ENCODE results near the gene PRSS27.
"Not testable (repeated sequence)": the region's sequence is repeated elsewhere in the genome, so short reads cannot be mapped to it uniquely, and the experiment has no call there.

Gene PRSS27

GRCh38 chr16:2666671-2667070 lies 53.4 kb downstream of the PRSS27 start:
- H3K9me3 ChIP-seq (ENCODE audit: insufficient read depth, low read depth, low read length); H2BK12ac ChIP-seq (ENCODE audit: low read length); H4K12ac ChIP-seq (ENCODE audit: low read depth, low read length); H3K4me3 ChIP-seq (ENCODE audit: low read depth, low read length); H2BK5ac ChIP-seq (ENCODE audit: low read depth, low read length, poor library complexity); H4K8ac ChIP-seq (ENCODE audit: low read depth, low read length); H3K27ac ChIP-seq (ENCODE audit: low read depth, low read length); H2AK5ac ChIP-seq (ENCODE audit: low read length); H3K79me1 ChIP-seq (ENCODE audit: low read length); H3K4ac ChIP-seq (ENCODE audit: low read depth, low read length); H3K9ac ChIP-seq (ENCODE audit: low read length); DNase-seq; H3K14ac ChIP-seq (ENCODE audit: low read length); H3K4me2 ChIP-seq (ENCODE audit: low read length); H4K91ac ChIP-seq (ENCODE audit: low read depth, low read length); H3K27me3 ChIP-seq (ENCODE audit: insufficient read depth, low read length); H3K79me2 ChIP-seq (ENCODE audit: control insufficient read depth, insufficient read depth, low read length, poor library complexity); H3K23ac ChIP-seq (ENCODE audit: low read length); H2BK120ac ChIP-seq (ENCODE audit: insufficient read depth, low read length, poor library complexity); H3K36me3 ChIP-seq (ENCODE audit: control insufficient read depth in 1 of 2, insufficient read depth in 2 of 2, low read length in 2 of 2); H2AFZ ChIP-seq (ENCODE audit: insufficient read depth, low read length, poor library complexity); H3K4me1 ChIP-seq (ENCODE audit: control insufficient read depth in 1 of 2, insufficient read depth in 2 of 2, low read length in 2 of 2); H3K18ac ChIP-seq (ENCODE audit: low read length): not testable (repeated sequence)
- WGBS (ENCODE audit: extremely low coverage, insufficient coverage, insufficient read length), result no CpG with 5 or more reads among the region's 7 CpGs

- H3K4ac ChIP-seq (ENCODE audit: low read depth, low read length), result no peak overlapping the region
- no peaks in the 10 kb centered on the region for H3K4me1 ChIP-seq (ENCODE audit: control insufficient read depth in 1 of 2, insufficient read depth in 2 of 2, low read length in 2 of 2)
- H4K12ac ChIP-seq (ENCODE audit: low read depth, low read length), result no peak overlapping the region
- H3K14ac ChIP-seq (ENCODE audit: low read length), result no peak overlapping the region
- H3K27ac ChIP-seq (ENCODE audit: low read depth, low read length), result no peak overlapping the region
- H2BK12ac ChIP-seq (ENCODE audit: low read length), result no peak overlapping the region
- no peak overlapping the region for H4K91ac ChIP-seq (ENCODE audit: low read depth, low read length)
- no peaks in the 10 kb centered on the region for H3K79me2 ChIP-seq (ENCODE audit: control insufficient read depth, insufficient read depth, low read length, poor library complexity)
- no peak overlapping the region for H3K18ac ChIP-seq (ENCODE audit: low read length)
- H3K79me1 ChIP-seq (ENCODE audit: low read length), result no peaks in the 10 kb centered on the region
- H2BK120ac ChIP-seq (ENCODE audit: insufficient read depth, low read length, poor library complexity), result no peak overlapping the region
- H3K9ac ChIP-seq (ENCODE audit: low read length), result no peak overlapping the region
- WGBS (ENCODE audit: extremely low coverage, insufficient coverage, insufficient read length), result no CpG with 5 or more reads among the region's 9 CpGs
- no peak overlapping the region for H3K4me2 ChIP-seq (ENCODE audit: low read length)
- peaks cover 0 to 2% of the 10 kb centered on the region in 2 experiments for H3K36me3 ChIP-seq (ENCODE audit: control insufficient read depth in 1 of 2, insufficient read depth in 2 of 2, low read length in 2 of 2)
- no peak overlapping the region for H2BK5ac ChIP-seq (ENCODE audit: low read depth, low read length, poor library complexity)
- H4K8ac ChIP-seq (ENCODE audit: low read depth, low read length), result no peak overlapping the region
- DNase-seq, result no peak
- H2AK5ac ChIP-seq (ENCODE audit: low read length), result no peak overlapping the region
- H3K23ac ChIP-seq (ENCODE audit: low read length), result no peak overlapping the region
- H3K9me3 ChIP-seq (ENCODE audit: insufficient read depth, low read depth, low read length), result no peaks in the 10 kb centered on the region
- H3K4me3 ChIP-seq (ENCODE audit: low read depth, low read length), result no peak overlapping the region
- no peak overlapping the region for H2AFZ ChIP-seq (ENCODE audit: insufficient read depth, low read length, poor library complexity)
- no peaks in the 10 kb centered on the region for H3K27me3 ChIP-seq (ENCODE audit: insufficient read depth, low read length)
These were observed 55.4 kb downstream of the PRSS27 start for GRCh38 chr16:2664574-2664982.

- H4K8ac ChIP-seq (ENCODE audit: low read depth, low read length), result no peak overlapping the region
These were observed 56.2 kb downstream of the PRSS27 start for GRCh38 chr16:2663553-2664546.

More at GRCh38 chr16:2663553-2664546, 56.2 kb downstream of the PRSS27 start:
- Histone ChIP-seq H2AK5ac (ENCODE audit: low read length) (no peak overlapping the region), H3K79me2 (ENCODE audit: control insufficient read depth, insufficient read depth, low read length, poor library complexity) (no peaks in the 10 kb centered on the region), H3K27me3 (ENCODE audit: insufficient read depth, low read length) (no peaks in the 10 kb centered on the region), H4K12ac (ENCODE audit: low read depth, low read length) (no peak overlapping the region), H3K4me3 (ENCODE audit: low read depth, low read length) (no peak overlapping the region), H4K91ac (ENCODE audit: low read depth, low read length) (no peak overlapping the region), H3K79me1 (ENCODE audit: low read length) (no peaks in the 10 kb centered on the region), H3K14ac (ENCODE audit: low read length) (no peak overlapping the region), H3K36me3 (ENCODE audit: control insufficient read depth in 1 of 2, insufficient read depth in 2 of 2, low read length in 2 of 2) (peaks cover 0 to 2% of the 10 kb centered on the region in 2 experiments), H3K27ac (ENCODE audit: low read depth, low read length) (no peak overlapping the region), H2BK5ac (ENCODE audit: low read depth, low read length, poor library complexity) (no peak overlapping the region), H3K18ac (ENCODE audit: low read length) (no peak overlapping the region), H3K9me3 (ENCODE audit: insufficient read depth, low read depth, low read length) (no peaks in the 10 kb centered on the region), H2BK120ac (ENCODE audit: insufficient read depth, low read length, poor library complexity) (no peak overlapping the region), H2AFZ (ENCODE audit: insufficient read depth, low read length, poor library complexity) (no peak overlapping the region), H3K4me1 (ENCODE audit: control insufficient read depth in 1 of 2, insufficient read depth in 2 of 2, low read length in 2 of 2) (no peaks in the 10 kb centered on the region), H3K9ac (ENCODE audit: low read length) (no peak overlapping the region), H3K23ac (ENCODE audit: low read length) (no peak overlapping the region), H3K4ac (ENCODE audit: low read depth, low read length) (no peak overlapping the region), H3K4me2 (ENCODE audit: low read length) (no peak overlapping the region), H2BK12ac (ENCODE audit: low read length) (no peak overlapping the region)
- no CpG with 5 or more reads among the region's 23 CpGs for WGBS (ENCODE audit: extremely low coverage, insufficient coverage, insufficient read length)
- DNase-seq, result no peak

All from trophoblast cell (in vitro differentiated cells and primary cell).